ENCODE measurements around the gene WIPF3.

WIPF3 gene

DNA sequence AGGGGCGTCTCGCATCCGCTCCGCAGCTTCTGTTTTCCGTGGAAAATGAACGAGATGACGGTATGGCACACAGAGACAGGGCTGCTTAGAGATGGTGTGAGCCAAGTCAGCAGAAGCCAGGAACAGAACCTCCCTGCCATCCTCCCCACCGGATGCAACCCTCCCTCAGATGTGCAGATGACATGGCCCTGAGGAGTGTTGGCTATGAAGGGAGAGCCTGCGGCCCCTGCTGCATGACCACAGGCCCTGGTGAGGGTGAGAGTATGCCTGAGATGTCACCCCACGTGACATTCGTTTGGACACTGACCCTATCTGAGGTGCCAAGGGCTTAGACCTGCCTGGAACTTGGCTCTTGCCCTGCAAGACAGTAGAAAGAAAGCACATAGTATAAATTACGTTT, 29.4 kb downstream of the WIPF3 start:
- Histone ChIP-seq H3K4me3 (ENCODE audit: low read length, poor library complexity, severe bottlenecking) (no peak overlapping the region), H3K9me3 (ENCODE audit: insufficient read depth, low read depth, low read length) (no peaks in the 10 kb centered on the region), H3K9ac (ENCODE audit: low read depth, low read length, poor library complexity, severe bottlenecking) (no peak overlapping the region), H3K9me2 (replicated peaks; ENCODE audit: low read depth, low read length) (no peaks in the 10 kb centered on the region), H3K4me2 (ENCODE audit: low read depth, low read length, poor library complexity, severe bottlenecking) (no peak overlapping the region), H3K4me1 (ENCODE audit: insufficient read depth, low read length, poor library complexity, severe bottlenecking) (no peaks in the 10 kb centered on the region), H3F3A (ENCODE audit: low read depth) (no peaks in the 10 kb centered on the region), H4K20me1 (ENCODE audit: insufficient read depth, low read length, poor library complexity, severe bottlenecking) (no peaks in the 10 kb centered on the region), H2AFZ (ENCODE audit: low read length) (no peak overlapping the region), H3K27me3 (ENCODE audit: insufficient read depth, low read length, poor library complexity, severe bottlenecking) (no peaks in the 10 kb centered on the region), H3K79me2 (ENCODE audit: insufficient read depth, low read length) (no peaks in the 10 kb centered on the region), H3K36me3 (ENCODE audit: insufficient read depth, low read length) (no peaks in the 10 kb centered on the region)
- TF ChIP-seq EZH2phosphoT487 (IDR thresholded peaks at IDR 0.05; ENCODE audit: borderline replicate concordance), result no peak
- TF ChIP-seq, protein P1, sequence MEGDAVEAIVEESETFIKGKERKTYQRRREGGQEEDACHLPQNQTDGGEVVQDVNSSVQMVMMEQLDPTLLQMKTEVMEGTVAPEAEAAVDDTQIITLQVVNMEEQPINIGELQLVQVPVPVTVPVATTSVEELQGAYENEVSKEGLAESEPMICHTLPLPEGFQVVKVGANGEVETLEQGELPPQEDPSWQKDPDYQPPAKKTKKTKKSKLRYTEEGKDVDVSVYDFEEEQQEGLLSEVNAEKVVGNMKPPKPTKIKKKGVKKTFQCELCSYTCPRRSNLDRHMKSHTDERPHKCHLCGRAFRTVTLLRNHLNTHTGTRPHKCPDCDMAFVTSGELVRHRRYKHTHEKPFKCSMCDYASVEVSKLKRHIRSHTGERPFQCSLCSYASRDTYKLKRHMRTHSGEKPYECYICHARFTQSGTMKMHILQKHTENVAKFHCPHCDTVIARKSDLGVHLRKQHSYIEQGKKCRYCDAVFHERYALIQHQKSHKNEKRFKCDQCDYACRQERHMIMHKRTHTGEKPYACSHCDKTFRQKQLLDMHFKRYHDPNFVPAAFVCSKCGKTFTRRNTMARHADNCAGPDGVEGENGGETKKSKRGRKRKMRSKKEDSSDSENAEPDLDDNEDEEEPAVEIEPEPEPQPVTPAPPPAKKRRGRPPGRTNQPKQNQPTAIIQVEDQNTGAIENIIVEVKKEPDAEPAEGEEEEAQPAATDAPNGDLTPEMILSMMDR (conservative IDR thresholded peaks at IDR 0.05; ENCODE audit: low read length), result no peak

- H3K9ac ChIP-seq (ENCODE audit: low read depth, low read length, poor library complexity, severe bottlenecking), result no peak overlapping the region
- H3K36me3 ChIP-seq (ENCODE audit: insufficient read depth, low read length), result no peaks in the 10 kb centered on the region
- H4K20me1 ChIP-seq (ENCODE audit: insufficient read depth, low read length, poor library complexity, severe bottlenecking), result no peaks in the 10 kb centered on the region
- no peak overlapping the region for H3K4me3 ChIP-seq (ENCODE audit: low read length, poor library complexity, severe bottlenecking)
- H3K79me2 ChIP-seq (ENCODE audit: insufficient read depth, low read length), result no peaks in the 10 kb centered on the region
- no peaks in the 10 kb centered on the region for H3K27me3 ChIP-seq (ENCODE audit: insufficient read depth, low read length, poor library complexity, severe bottlenecking)
- H3F3A ChIP-seq (ENCODE audit: low read depth), result no peaks in the 10 kb centered on the region
- no peaks in the 10 kb centered on the region for H3K9me3 ChIP-seq (ENCODE audit: insufficient read depth, low read depth, low read length)
- H3K4me1 ChIP-seq (ENCODE audit: insufficient read depth, low read length, poor library complexity, severe bottlenecking), result peaks cover 10% of the 10 kb centered on the region
- no peaks in the 10 kb centered on the region for H3K9me2 ChIP-seq (replicated peaks; ENCODE audit: low read depth, low read length)
- H3K4me2 ChIP-seq (ENCODE audit: low read depth, low read length, poor library complexity, severe bottlenecking), result no peak overlapping the region
- no peak for TF ChIP-seq EZH2phosphoT487 (IDR thresholded peaks at IDR 0.05; ENCODE audit: borderline replicate concordance)
- TF ChIP-seq, protein P1 (conservative IDR thresholded peaks at IDR 0.05; ENCODE audit: low read length), result no peak
- no peak overlapping the region for H2AFZ ChIP-seq (ENCODE audit: low read length)
Observed at GRCh38 chr7:29839302-29839701, 33.0 kb downstream of the WIPF3 start.

GRCh38 chr7:29839921-29840320, 33.6 kb downstream of the WIPF3 start:
- Histone ChIP-seq H3K9me3 (ENCODE audit: insufficient read depth, low read depth, low read length) (no peaks in the 10 kb centered on the region), H3F3A (ENCODE audit: low read depth) (no peaks in the 10 kb centered on the region), H3K4me2 (ENCODE audit: low read depth, low read length, poor library complexity, severe bottlenecking) (no peak overlapping the region), H3K9ac (ENCODE audit: low read depth, low read length, poor library complexity, severe bottlenecking) (no peak overlapping the region), H3K9me2 (replicated peaks; ENCODE audit: low read depth, low read length) (no peaks in the 10 kb centered on the region), H3K4me1 (ENCODE audit: insufficient read depth, low read length, poor library complexity, severe bottlenecking) (peaks cover 10% of the 10 kb centered on the region), H3K36me3 (ENCODE audit: insufficient read depth, low read length) (no peaks in the 10 kb centered on the region), H3K79me2 (ENCODE audit: insufficient read depth, low read length) (no peaks in the 10 kb centered on the region), H2AFZ (ENCODE audit: low read length) (no peak overlapping the region), H3K27me3 (ENCODE audit: insufficient read depth, low read length, poor library complexity, severe bottlenecking) (no peaks in the 10 kb centered on the region), H4K20me1 (ENCODE audit: insufficient read depth, low read length, poor library complexity, severe bottlenecking) (no peaks in the 10 kb centered on the region), H3K4me3 (ENCODE audit: low read length, poor library complexity, severe bottlenecking) (no peak overlapping the region)
- TF ChIP-seq, protein P1 (conservative IDR thresholded peaks at IDR 0.05; ENCODE audit: low read length), result no peak
- no peak for TF ChIP-seq EZH2phosphoT487 (IDR thresholded peaks at IDR 0.05; ENCODE audit: borderline replicate concordance)

Measured in Loucy (cell line).